PFSK-1 (cell line): ENCODE results near the gene RNF26.

Experiments
- FOXP2 ChIP-seq: optimal IDR thresholded peaks from 2 replicates; pipeline ENCODE3; 2011; ENCODE audit warnings: borderline replicate concordance, control low read depth, inconsistent platforms; ENCODE audit not compliant: insufficient read depth; ENCODE audit errors: extremely low read length, extremely low read depth
- POLR2AphosphoS5 ChIP-seq: IDR thresholded peaks from 2 replicates; pipeline ENCODE4 v1.6.1; 2012; ENCODE audit warnings: low read depth, mild to moderate bottlenecking, control low read depth, low read length, moderate library complexity
- REST ChIP-seq, 2 experiments: IDR thresholded peaks; 2 replicates each; pipeline versions ENCODE4 v1.6.1 to v1.8.0; 2011 to 2012; ENCODE audit warnings: low read depth in 2 of 2, low read length in 2 of 2, control low read depth in 1 of 2, inconsistent platforms in 1 of 2, mild to moderate bottlenecking in 1 of 2, moderate library complexity in 1 of 2; ENCODE audit not compliant: insufficient read depth in 1 of 2
- SIN3A ChIP-seq: IDR thresholded peaks from 2 replicates; pipeline ENCODE4 v1.6.1; 2012; ENCODE audit warnings: mild to moderate bottlenecking, low read length, moderate library complexity, borderline replicate concordance; ENCODE audit not compliant: insufficient read depth
- TAF1 ChIP-seq: IDR thresholded peaks from 2 replicates; pipeline ENCODE4 v1.6.1; 2012; ENCODE audit warnings: low read length, control low read depth, borderline replicate concordance; ENCODE audit not compliant: insufficient read depth

RNF26 gene

GRCh38 chr11:119335091-119335654 is 846 bp downstream of the RNF26 start:
- TF ChIP-seq REST (IDR thresholded peaks at IDR 0.05; ENCODE audit: insufficient read depth in 1 of 2, low read depth in 2 of 2, low read length in 2 of 2) (0 out of 4 replicates have a peak, but pooled peaks of 1 of the 2 experiments have one; percentile 23), POLR2AphosphoS5 (no peak), TAF1 (no peak), SIN3A (no peak), FOXP2 (no peak)

- TF ChIP-seq REST (IDR thresholded peaks at IDR 0.05; ENCODE audit: insufficient read depth in 1 of 2, low read depth in 2 of 2, low read length in 2 of 2) (no peak), POLR2AphosphoS5 (no peak), TAF1 (no peak), SIN3A (no peak), FOXP2 (no peak)
Observed at GRCh38 chr11:119335655-119336543, 1.6 kb downstream of the RNF26 start.

GRCh38 chr11:119336744-119337469 is 2.6 kb downstream of the RNF26 start:
- no peak for TF ChIP-seq FOXP2
- no peak for TF ChIP-seq REST (IDR thresholded peaks at IDR 0.05; ENCODE audit: insufficient read depth in 1 of 2, low read depth in 2 of 2, low read length in 2 of 2)
- TF ChIP-seq SIN3A: no peak
- TF ChIP-seq POLR2AphosphoS5: no peak
- TF ChIP-seq TAF1: no peak

GRCh38 chr11:119337581-119338317 is 3.4 kb downstream of the RNF26 start:
- TF ChIP-seq FOXP2 (no peak), POLR2AphosphoS5 (0 out of 2 replicates have a peak, but pooled peaks have one; percentile 12)

GRCh38 chr11:119338318-119338890 is 4.1 kb downstream of the RNF26 start:
- TF ChIP-seq REST (IDR thresholded peaks at IDR 0.05; ENCODE audit: insufficient read depth in 1 of 2, low read depth in 2 of 2, low read length in 2 of 2) (no peak), SIN3A (no peak), TAF1 (no peak), FOXP2 (no peak), POLR2AphosphoS5 (no peak)
